A549 (cell line): Measurements from ENCODE around the gene GULP1. TPM values are rescaled to one million over a fixed set of nuclear protein-coding genes. Genes with fewer than 3 reads are reported as not detected.

Experiments
- ATAC-seq, 2 experiments: fragments of 200-7000 bp in 1 of 2; fragments of >200 bp in 1 of 2; cut with Nextera tagmentation in 1 of 2; cut with Tn5 transposase in 1 of 2; 3 replicates each; pipeline versions ENCODE4 v1.8.0 to v1.9.1; 2018 to 2020; ENCODE audit warnings: mild to moderate bottlenecking in 1 of 2, moderate library complexity in 1 of 2
- CTCF ChIA-PET: fragments of 300-600 bp; sonication (Branson Sonifier 250); formaldehyde crosslinking; extraction: SDS; loops from one replicate; lab custom pipeline; 2021; ENCODE audit warnings: antibody characterized with exemption, inconsistent platforms; lab: Yijun Ruan, JAX
- POLR2A ChIA-PET: fragments of 350-600 bp; formaldehyde crosslinking; extraction: SDS; loops from one replicate; lab custom pipeline; 2021; ENCODE audit warnings: antibody characterized with exemption, inconsistent platforms; lab: Yijun Ruan, JAX
- DNase-seq, 2 experiments: peaks; one replicate each; pipeline versions ENCODE4 v3.0.0 to v3.0.0-alpha.2; 2011 to 2016; ENCODE audit warnings: low read depth in 1 of 2, low spot score in 1 of 2
- FAIRE-seq: peaks from 2 replicates; lab custom pipeline; 2011; peaks lifted over from hg19 to GRCh38; lab: Jason Lieb, UNC
- H3K27ac ChIP-seq, 2 experiments: fragments of >200 bp; sonication (Bioruptor Twin); formaldehyde crosslinking; 3 replicates each; pipeline ENCODE4 v1.5.1; 2016 to 2017
- H3K4me1 ChIP-seq: fragments of >200 bp; sonication (Bioruptor Twin); formaldehyde crosslinking; 3 replicates; pipeline ENCODE4 v1.6.1; 2016
- H3K4me2 ChIP-seq: fragments of >200 bp; sonication (Bioruptor Twin); formaldehyde crosslinking; 3 replicates; pipeline ENCODE4 v1.6.1; 2016
- H3K4me3 ChIP-seq: fragments of >200 bp; sonication (Bioruptor Twin); formaldehyde crosslinking; 3 replicates; pipeline ENCODE4 v1.5.1; 2016
- H3K9me3 ChIP-seq: fragments of >200 bp; sonication (Bioruptor Twin); formaldehyde crosslinking; 3 replicates; pipeline ENCODE4 v1.6.1; 2016
- CEBPB ChIP-seq, 2 experiments: fragments of >200 bp in 1 of 2; sonication (Bioruptor Twin) in 1 of 2; formaldehyde crosslinking in 1 of 2; IDR thresholded peaks; 2 replicates each; pipeline ENCODE4 v1.6.1; 2012 to 2016
- EHF ChIP-seq: fragments of 250-450 bp; sonication (Bioruptor Pico); IDR thresholded peaks from 2 replicates; pipeline ENCODE4 v1.5.0; 2020; ENCODE audit warnings: mild to moderate bottlenecking
- ESRRA ChIP-seq: fragments of 150-350 bp; IDR thresholded peaks from 2 replicates; pipeline ENCODE4 v1.6.1; 2014; ENCODE audit warnings: mild to moderate bottlenecking, low read length, borderline replicate concordance
- FOXS1 ChIP-seq: fragments of 250-450 bp; sonication (Bioruptor Pico); IDR thresholded peaks from 2 replicates; pipeline ENCODE4 v1.5.0; 2020; ENCODE audit warnings: mild to moderate bottlenecking, moderate library complexity
- JUN ChIP-seq, 2 experiments: fragments of >200 bp; sonication (Bioruptor Twin); formaldehyde crosslinking; IDR thresholded peaks; 2 replicates in 1 of 2; 3 replicates in 1 of 2; pipeline ENCODE4 v1.6.1; 2016 to 2017
- MAFK ChIP-seq: fragments of 450-650 bp; IDR thresholded peaks from 2 replicates; pipeline ENCODE4 v1.6.1; 2014; ENCODE audit not compliant: partially characterized antibody
- NPAS2 ChIP-seq: fragments of 250-450 bp; sonication (Bioruptor Pico); IDR thresholded peaks from 2 replicates; pipeline ENCODE4 v1.8.0; 2022; ENCODE audit warnings: mild to moderate bottlenecking, moderate library complexity, borderline replicate concordance
- NR3C1 ChIP-seq: fragments of >200 bp; sonication (Bioruptor Twin); formaldehyde crosslinking; IDR thresholded peaks from 3 replicates; pipeline ENCODE4 v1.6.1; 2017
- POLR2A ChIP-seq: IDR thresholded peaks from 2 replicates; pipeline ENCODE4 v1.6.1; 2012; ENCODE audit warnings: mild to moderate bottlenecking, low read length
- POLR2AphosphoS2 ChIP-seq: conservative IDR thresholded peaks from 2 replicates; pipeline ENCODE4 v1.6.1; 2012; ENCODE audit warnings: low read length, improper control_type of control experiment, inconsistent platforms
- RAD21 ChIP-seq, 2 experiments: fragments of >200 bp in 1 of 2; sonication (Bioruptor Twin) in 1 of 2; formaldehyde crosslinking in 1 of 2; IDR thresholded peaks in 1 of 2; conservative IDR thresholded peaks in 1 of 2; 2 replicates in 1 of 2; 3 replicates in 1 of 2; pipeline ENCODE4 v1.6.1; 2012 to 2018; ENCODE audit warnings: inconsistent platforms in 1 of 2
- SMC3 ChIP-seq: fragments of >200 bp; sonication (Bioruptor Twin); formaldehyde crosslinking; IDR thresholded peaks from 3 replicates; pipeline ENCODE4 v1.6.1; 2018; ENCODE audit warnings: inconsistent platforms
- SREBF2 ChIP-seq: fragments of 450-650 bp; IDR thresholded peaks from 2 replicates; pipeline ENCODE4 v1.6.1; 2014; ENCODE audit warnings: mild to moderate bottlenecking, moderate library complexity
- TFCP2L1 ChIP-seq: fragments of 250-450 bp; sonication (Bioruptor Pico); IDR thresholded peaks from 2 replicates; pipeline ENCODE4 v1.5.0; 2021; ENCODE audit warnings: mild to moderate bottlenecking
- ZC3H11A ChIP-seq: fragments of 450-650 bp; IDR thresholded peaks from 2 replicates; pipeline ENCODE4 v1.6.1; 2014; ENCODE audit warnings: antibody characterized with exemption, mild to moderate bottlenecking
- WGBS: methylation state at CpG from one replicate; pipeline ENCODE4 v1.1.6; 2017; ENCODE audit errors: missing lambda C conversion rate; 5-methylcytosine and 5-hydroxymethylcytosine counted together
- polyA minus RNA-seq: library from RNA; depleted of rRNA, polyadenylated mRNA; stranded (reverse); fragments of >200 nt; gene quantifications from 2 replicates; pipeline ENCODE4 v1.2.3, GENCODE V29; 2011; rRNA and poly(A)+ RNA removed
- polyA plus RNA-seq, 4 experiments: library from polyadenylated mRNA; depleted of rRNA in 3 of 4; stranded (reverse); fragments of >200 nt; fragmentation: RNase III in 1 of 4; extraction: RNeasy Plus Mini Kit Qiagen cat#74134 plus additional on column Dnase treatment in 1 of 4; gene quantifications; 2 replicates in 3 of 4; 3 replicates in 1 of 4; pipeline ENCODE4 v1.2.3, GENCODE V29; 2011 to 2017
- TF ChIP-seq, protein P1 (sequence below): fragments of 250-450 bp; sonication (Bioruptor Pico); IDR thresholded peaks from 2 replicates; pipeline ENCODE4 v1.5.0; 2021; ENCODE audit warnings: mild to moderate bottlenecking, moderate library complexity, borderline replicate concordance
- TF ChIP-seq, protein P2 (sequence below): IDR thresholded peaks from 2 replicates; pipeline ENCODE4 v1.6.1; 2012
- TF ChIP-seq, protein P3 (sequence below): fragments of >200 bp; sonication (Bioruptor Twin); formaldehyde crosslinking; IDR thresholded peaks from 3 replicates; pipeline ENCODE4 v1.5.1; 2016
- TF ChIP-seq, protein P4 (sequence below): fragments of 450-650 bp; IDR thresholded peaks from 2 replicates; pipeline ENCODE4 v1.6.1; 2014; ENCODE audit warnings: antibody characterized with exemption
- TF ChIP-seq, protein P5 (sequence below): IDR thresholded peaks from 2 replicates; pipeline ENCODE4 v1.6.1; 2012; ENCODE audit warnings: low read depth, borderline replicate concordance
- TF ChIP-seq, protein P6 (sequence below): IDR thresholded peaks from 2 replicates; pipeline ENCODE4 v1.6.1; 2012

The GULP1 gene, protein sequence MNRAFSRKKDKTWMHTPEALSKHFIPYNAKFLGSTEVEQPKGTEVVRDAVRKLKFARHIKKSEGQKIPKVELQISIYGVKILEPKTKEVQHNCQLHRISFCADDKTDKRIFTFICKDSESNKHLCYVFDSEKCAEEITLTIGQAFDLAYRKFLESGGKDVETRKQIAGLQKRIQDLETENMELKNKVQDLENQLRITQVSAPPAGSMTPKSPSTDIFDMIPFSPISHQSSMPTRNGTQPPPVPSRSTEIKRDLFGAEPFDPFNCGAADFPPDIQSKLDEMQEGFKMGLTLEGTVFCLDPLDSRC
- polyA plus RNA-seq (2011; rRNA removed) (80.7 and 89.2 TPM in 2 replicates), polyA plus RNA-seq (2017; fragmentation: RNase III; extraction: RNeasy Plus Mini Kit Qiagen cat#74134 plus additional on column Dnase treatment) (30.7 to 31.5 TPM (median 31.4 TPM) in 3 replicates), polyA minus RNA-seq (39.9 and 46.2 TPM in 2 replicates)
- 17.5 and 19.2 TPM in 2 replicates for polyA plus RNA-seq (2012; cell fraction: cytosol; rRNA removed)
- polyA plus RNA-seq (2012; cell fraction: nucleus; rRNA removed), result 5.3 and 5.9 TPM in 2 replicates

DNA sequence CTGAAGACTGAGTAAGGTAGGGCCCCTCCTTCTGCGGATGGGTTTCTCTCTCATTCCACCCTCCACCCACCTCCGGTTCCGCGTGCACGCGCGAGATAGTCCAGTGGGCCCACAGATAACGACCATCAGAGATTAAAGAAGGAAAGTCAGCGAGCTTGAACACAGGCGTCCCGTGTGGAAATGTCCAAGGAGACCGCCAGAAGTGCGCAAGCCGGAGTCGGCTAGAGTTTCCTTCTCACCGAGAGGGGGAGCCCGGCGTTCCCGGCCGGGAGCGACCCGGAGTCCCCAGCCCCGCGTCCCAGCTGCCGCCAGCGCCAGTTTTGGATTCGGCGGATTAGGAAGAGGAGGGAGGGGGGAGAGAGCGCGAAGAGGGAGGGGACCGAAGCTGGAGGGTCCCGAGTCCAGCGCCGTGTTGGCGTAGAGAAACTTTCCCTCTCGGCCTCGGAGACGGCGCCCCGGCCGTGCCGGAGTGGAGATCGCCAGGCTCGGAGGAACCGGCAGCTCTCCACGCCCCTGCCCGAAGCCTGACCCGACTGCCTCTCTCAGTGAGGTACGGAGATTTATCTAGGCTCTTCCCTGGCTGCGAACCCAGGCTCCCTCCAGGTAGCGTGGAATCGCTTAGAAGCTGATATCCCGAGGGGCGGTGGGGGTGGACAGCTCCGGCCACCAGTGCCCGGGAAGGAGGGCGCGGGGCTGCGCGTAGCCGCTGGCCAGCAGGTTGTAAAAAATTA is at the start of gene GULP1:
Gene GULP1, plus strand, starts transcription at position 258 of the 731 bp plus-strand sequence. CDS start 185,829 bp downstream, outside the sequence.
- peak; percentile 69 to 82 for ATAC-seq
- H3K4me2 ChIP-seq, result peak within 1 kb of the TSS; percentile 98
- peaks cover 21% of the 10 kb centered on the region for H3K4me1 ChIP-seq
- POLR2A ChIA-PET, result interaction anchor here (0.5 to 2.6 kb wide), 20 partner anchors 10 to 1116 kb away, joined by 3 to 20 read pairs (median 4); no protein-coding TSS in a partner anchor
- TF ChIP-seq CEBPB (IDR thresholded peaks at IDR 0.05), result peak in 1 of 2 experiments; percentile 14; a peak in 1 of 4 replicates
- TF ChIP-seq, protein P1, sequence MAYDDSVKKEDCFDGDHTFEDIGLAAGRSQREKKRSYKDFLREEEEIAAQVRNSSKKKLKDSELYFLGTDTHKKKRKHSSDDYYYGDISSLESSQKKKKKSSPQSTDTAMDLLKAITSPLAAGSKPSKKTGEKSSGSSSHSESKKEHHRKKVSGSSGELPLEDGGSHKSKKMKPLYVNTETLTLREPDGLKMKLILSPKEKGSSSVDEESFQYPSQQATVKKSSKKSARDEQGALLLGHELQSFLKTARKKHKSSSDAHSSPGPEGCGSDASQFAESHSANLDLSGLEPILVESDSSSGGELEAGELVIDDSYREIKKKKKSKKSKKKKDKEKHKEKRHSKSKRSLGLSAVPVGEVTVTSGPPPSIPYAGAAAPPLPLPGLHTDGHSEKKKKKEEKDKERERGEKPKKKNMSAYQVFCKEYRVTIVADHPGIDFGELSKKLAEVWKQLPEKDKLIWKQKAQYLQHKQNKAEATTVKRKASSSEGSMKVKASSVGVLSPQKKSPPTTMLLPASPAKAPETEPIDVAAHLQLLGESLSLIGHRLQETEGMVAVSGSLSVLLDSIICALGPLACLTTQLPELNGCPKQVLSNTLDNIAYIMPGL (CRISPR knock-in tag), result peak; percentile 88
- TF ChIP-seq JUN (IDR thresholded peaks at IDR 0.05), result peak in 1 of 2 experiments; percentile 49; a peak in 2 of 5 replicates
- no peak for TF ChIP-seq EHF (CRISPR knock-in tag)
- TF ChIP-seq, protein P2, sequence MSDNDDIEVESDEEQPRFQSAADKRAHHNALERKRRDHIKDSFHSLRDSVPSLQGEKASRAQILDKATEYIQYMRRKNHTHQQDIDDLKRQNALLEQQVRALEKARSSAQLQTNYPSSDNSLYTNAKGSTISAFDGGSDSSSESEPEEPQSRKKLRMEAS, result peak; percentile 24; the same call in 1 of the 2 replicates
- TF ChIP-seq TFCP2L1, result no peak
- TF ChIP-seq FOXS1 (CRISPR knock-in tag), result no peak
- TF ChIP-seq, protein P3, sequence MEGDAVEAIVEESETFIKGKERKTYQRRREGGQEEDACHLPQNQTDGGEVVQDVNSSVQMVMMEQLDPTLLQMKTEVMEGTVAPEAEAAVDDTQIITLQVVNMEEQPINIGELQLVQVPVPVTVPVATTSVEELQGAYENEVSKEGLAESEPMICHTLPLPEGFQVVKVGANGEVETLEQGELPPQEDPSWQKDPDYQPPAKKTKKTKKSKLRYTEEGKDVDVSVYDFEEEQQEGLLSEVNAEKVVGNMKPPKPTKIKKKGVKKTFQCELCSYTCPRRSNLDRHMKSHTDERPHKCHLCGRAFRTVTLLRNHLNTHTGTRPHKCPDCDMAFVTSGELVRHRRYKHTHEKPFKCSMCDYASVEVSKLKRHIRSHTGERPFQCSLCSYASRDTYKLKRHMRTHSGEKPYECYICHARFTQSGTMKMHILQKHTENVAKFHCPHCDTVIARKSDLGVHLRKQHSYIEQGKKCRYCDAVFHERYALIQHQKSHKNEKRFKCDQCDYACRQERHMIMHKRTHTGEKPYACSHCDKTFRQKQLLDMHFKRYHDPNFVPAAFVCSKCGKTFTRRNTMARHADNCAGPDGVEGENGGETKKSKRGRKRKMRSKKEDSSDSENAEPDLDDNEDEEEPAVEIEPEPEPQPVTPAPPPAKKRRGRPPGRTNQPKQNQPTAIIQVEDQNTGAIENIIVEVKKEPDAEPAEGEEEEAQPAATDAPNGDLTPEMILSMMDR, result peak; percentile 71
- TF ChIP-seq RAD21 (conservative IDR thresholded peaks at IDR 0.05 in 1 of 2, IDR thresholded peaks at IDR 0.05 in 1 of 2), result peak; percentile 48 to 68
- TF ChIP-seq SREBF2, result no peak
- no peak for TF ChIP-seq ZC3H11A
- peak; percentile 20; the same call in 1 of the 2 replicates for TF ChIP-seq POLR2A
- peak; percentile 74 for TF ChIP-seq SMC3
- TF ChIP-seq, all 56 proteins: peak for 8
- WGBS, result under 1% methylated on average over 55 of the region's 61 CpGs
- H3K9me3 ChIP-seq, result no peaks in the 10 kb centered on the region
- CTCF ChIA-PET, result interaction anchor here (0.6 to 2.6 kb wide), 36 partner anchors 10 to 792 kb away, joined by 3 to 12 read pairs (median 4); no protein-coding TSS in a partner anchor
- H3K4me3 ChIP-seq, result peak within 1 kb of the TSS; percentile 84
- H3K27ac ChIP-seq, result peak within 1 kb of the TSS; percentile 97 to 100
- FAIRE-seq (no peak), DNase-seq (peak; percentile 47 to 82)

DNA sequence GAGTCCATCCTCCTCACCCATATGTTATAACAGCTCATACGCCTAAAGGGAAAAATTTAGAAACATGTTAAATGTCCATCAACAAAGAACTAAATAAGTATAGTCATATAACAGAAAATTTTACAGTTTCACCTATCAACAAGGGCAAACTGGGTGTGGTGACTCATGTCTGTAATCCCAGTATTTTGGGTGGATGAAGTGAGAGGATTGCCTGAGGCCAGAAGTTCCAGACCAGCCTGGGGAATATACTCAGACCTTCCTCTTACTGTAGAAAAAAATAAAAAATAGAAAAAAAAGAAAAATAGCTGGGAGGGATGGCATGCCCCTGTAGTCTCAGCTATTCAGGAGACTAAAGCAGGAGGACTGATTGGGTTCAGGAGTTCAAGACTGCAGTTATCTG is 48.3 kb upstream of the GULP1 start:
- Histone ChIP-seq H3K4me2 (no peak overlapping the region), H3K4me1 (0 out of 3 replicates have a peak, but pooled peaks cover 6% of the 10 kb centered on the region), H3K4me3 (no peak overlapping the region), H3K9me3 (no peaks in the 10 kb centered on the region), H3K27ac (no peak overlapping the region)
- DNase-seq (no peak), FAIRE-seq (no peak), ATAC-seq (no peak)
- 97% methylated on average over 1 of the region's 1 CpG for WGBS
- ChIA-PET CTCF (interaction anchor here (1.2 kb wide), 1 partner anchor 9 kb away, joined by 3 read pairs; no protein-coding TSS in a partner anchor), POLR2A (no interaction called here)
- TF ChIP-seq MAFK (no peak), ESRRA (no peak), POLR2AphosphoS2 (no peak), NPAS2 (no peak), CEBPB (IDR thresholded peaks at IDR 0.05) (no peak), NR3C1 (no peak), ZC3H11A (no peak)
- TF ChIP-seq, protein P1 (CRISPR knock-in tag), result no peak
- TF ChIP-seq, protein P4, sequence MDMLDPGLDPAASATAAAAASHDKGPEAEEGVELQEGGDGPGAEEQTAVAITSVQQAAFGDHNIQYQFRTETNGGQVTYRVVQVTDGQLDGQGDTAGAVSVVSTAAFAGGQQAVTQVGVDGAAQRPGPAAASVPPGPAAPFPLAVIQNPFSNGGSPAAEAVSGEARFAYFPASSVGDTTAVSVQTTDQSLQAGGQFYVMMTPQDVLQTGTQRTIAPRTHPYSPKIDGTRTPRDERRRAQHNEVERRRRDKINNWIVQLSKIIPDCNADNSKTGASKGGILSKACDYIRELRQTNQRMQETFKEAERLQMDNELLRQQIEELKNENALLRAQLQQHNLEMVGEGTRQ, result no peak
- TF ChIP-seq, protein P5, sequence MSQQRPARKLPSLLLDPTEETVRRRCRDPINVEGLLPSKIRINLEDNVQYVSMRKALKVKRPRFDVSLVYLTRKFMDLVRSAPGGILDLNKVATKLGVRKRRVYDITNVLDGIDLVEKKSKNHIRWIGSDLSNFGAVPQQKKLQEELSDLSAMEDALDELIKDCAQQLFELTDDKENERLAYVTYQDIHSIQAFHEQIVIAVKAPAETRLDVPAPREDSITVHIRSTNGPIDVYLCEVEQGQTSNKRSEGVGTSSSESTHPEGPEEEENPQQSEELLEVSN, result no peak
- TF ChIP-seq, protein P6, sequence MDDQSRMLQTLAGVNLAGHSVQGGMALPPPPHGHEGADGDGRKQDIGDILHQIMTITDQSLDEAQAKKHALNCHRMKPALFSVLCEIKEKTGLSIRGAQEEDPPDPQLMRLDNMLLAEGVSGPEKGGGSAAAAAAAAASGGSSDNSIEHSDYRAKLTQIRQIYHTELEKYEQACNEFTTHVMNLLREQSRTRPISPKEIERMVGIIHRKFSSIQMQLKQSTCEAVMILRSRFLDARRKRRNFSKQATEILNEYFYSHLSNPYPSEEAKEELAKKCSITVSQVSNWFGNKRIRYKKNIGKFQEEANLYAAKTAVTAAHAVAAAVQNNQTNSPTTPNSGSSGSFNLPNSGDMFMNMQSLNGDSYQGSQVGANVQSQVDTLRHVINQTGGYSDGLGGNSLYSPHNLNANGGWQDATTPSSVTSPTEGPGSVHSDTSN, result no peak
- TF ChIP-seq, protein P3, result no peak
